Occipital lobe (tissue), 2 donors: ENCODE results near the gene PYGO2. TPM values are rescaled to one million over a fixed set of nuclear protein-coding genes. Genes with fewer than 3 reads are reported as not detected.

Experiments
- DNase-seq: peaks from one replicate; lab custom pipeline; 2025; lab: John Stamatoyannopoulos, UW
- total RNA-seq: library from RNA; depleted of rRNA; stranded (reverse); fragments of >200 nt; gene quantifications from one replicate; pipeline ENCODE4 v1.2.3, GENCODE V29; 2014

PYGO2 gene
- total RNA-seq, 1 donor from 2014 or later = 11.2 TPM

DNA sequence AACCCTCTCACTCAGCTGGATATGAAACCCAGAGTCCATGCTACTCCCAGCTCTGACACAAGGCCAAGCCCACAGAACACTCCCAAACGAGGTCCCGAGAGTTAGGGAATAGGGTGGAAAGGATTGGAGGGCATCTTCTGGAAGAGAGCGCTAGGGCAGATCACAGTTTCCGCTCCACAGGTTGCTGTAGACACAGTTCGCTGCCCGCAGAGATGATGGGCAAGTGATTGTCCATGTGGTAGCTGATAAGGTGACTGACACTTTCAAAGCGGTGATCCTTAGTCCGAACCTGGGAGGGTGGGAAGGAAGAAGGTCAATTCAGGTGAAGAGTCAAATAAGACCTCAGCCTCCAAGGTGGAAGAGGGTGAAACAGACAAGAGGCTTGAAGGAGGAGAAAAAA is 2.1 kb upstream of the PYGO2 start:
- no peak for DNase-seq

DNA sequence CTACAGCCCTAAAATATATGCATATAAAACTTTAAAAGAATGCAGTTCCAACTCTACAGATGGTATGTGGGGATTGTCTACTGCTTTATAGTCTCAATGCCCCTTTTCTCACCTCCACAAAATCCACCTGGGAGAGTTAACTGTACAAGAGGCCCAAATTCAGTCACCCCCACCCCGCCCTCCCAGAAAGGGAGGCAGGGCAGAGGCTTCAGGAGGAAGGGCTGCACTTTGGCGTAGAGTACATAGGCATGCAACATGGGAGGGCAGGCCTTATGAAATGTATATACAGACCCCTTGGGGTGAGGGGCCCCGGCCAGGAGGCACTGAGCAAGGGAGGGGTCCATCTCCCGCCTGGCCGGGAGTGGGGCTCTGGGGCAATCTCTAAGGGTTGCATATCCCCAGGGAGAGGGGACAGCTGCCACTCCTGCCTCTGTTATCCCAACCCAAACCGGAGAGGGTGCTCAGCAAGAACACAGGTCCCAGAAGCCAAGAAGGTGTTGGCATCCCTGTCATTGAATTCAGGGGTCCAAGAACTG is 1.3 kb upstream of the PYGO2 start:
- no peak for DNase-seq

GRCh38 chr1:154962156-154962749 is 671 bp upstream of the PYGO2 start:
- no peak for DNase-seq

- DNase-seq = no peak
These were observed 991 bp downstream of the PYGO2 start for GRCh38 chr1:154960446-154961136.

DNA sequence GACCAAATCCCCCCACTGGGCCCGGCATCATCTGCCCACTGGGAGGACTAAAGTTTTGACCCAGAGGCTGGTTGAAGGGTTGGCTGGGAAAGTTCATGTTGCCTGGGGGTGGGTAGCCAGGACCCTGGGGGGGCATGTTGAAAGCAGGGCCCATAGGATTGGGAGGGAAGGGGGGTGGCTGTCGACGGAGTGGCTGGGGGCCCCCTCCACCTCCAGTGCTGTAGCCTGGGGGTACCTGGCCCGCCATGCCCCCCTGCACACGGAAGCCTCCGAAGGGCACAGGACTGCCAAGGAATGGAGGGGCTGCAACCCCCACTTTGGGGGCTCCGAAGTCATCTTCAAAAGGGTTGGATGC is 2.2 kb downstream of the PYGO2 start:
- DNase-seq = no peak

GRCh38 chr1:154958681-154959425 is 2.7 kb downstream of the PYGO2 start:
- no peak for DNase-seq

- no peak for DNase-seq
These were observed 3.5 kb downstream of the PYGO2 start for GRCh38 chr1:154958036-154958435.

DNA sequence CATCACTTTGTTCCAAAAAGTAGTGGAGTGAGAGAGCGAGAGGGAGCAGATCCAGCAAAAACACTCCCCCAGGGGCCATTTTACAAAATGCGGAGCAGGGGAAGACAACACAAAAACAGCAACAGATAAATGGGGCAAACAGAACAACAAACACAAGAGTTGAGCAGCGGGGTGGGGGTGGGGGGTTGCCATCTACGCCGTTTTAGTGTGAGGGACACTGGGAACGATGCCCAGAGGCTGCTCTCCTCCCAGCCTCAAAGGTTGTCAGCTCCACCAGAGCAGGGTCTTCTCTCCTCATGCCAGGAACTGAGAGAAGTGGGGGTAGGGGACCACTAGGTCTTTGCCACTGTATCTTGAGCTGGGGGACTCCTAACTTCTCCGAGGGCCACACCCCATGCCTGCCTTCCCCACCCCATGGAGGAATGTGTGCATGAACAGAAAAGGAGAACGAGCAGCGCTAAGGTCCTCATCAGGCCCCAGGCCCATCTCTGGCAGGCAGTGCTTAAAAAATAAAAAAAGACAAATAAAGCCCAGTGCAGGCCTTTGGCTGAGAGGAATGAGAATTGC is 4.4 kb downstream of the PYGO2 start:
- DNase-seq = no peak

GRCh38 chr1:154956544-154956941 is 5.0 kb downstream of the PYGO2 start:
- DNase-seq = no peak

DNA sequence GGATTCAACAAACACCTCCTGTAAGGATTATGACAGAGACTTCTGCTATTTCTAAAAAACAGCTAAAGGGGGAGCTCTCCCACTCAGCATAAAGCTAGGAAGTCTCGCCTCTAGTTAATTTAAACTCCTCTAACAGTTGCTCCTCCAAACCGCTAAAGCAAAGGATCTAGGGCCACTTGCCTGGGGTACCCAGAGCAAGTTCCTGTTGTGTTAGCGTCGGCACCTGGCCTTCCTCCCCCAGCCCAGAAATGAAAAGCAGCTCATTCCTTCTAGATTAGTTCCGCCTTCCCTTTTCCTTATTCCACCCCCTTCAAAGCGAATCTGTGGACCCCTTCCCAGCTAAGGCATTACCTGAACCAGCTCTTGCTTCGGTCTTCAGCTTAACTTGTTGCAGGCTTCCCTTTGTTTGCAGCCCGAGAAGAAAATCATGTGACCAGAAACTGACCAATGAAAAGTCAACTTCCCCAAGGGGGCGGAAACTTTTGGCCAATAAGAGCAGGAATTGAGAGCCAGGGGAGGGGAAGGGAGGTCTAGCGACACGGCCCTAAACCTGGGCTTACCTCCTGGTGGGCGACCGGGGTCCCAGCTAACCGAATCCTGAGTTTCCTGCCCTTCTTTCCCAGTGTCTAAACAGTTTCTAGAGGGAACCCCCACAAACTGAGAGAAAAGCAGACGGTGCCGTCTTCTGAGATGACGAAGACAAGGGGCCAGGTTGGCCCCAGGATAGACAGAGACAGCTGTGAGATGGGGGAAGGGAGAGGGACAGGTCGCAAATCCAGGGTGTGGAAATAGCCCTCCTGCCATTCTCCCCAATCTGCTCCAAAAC is 5.7 kb downstream of the PYGO2 start, which contains the start of gene PBXIP1:
Gene PBXIP1 (minus strand): TSS at position 382 of the 826 bp plus-strand sequence. CDS start 2,378 bp downstream, outside the sequence.
- DNase-seq = peak; percentile 68

DNA sequence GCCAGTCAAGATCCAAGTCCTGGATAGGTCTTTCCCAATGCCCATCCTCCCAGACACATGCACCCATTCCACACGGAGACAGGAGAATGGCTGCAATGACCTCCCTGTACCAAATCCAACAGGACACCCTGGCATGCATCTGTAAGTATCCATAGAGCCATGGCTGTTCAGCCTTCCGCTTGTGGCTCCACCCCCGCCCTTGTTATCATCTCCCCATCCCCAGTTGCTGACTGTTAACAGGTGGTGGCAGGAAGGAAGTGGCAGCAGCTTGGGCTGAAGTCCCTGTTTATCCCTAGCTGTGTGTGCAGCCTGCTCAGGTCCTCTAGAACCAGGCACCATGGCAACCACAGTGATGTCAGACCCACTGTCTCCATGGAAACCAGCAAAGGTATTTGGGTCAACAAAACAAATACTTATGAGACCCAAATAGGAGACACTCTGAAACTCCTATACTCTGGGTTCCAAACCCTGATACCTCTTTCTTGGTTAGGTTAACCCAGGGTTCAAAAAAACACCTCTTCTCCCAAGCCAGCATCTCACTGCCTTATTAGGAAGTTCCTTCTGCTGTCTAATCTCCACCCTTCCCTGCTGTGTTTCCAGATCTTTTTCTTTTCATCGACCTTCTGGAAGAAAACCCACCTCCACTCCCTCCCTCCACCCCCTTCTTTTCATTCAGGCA is 6.4 kb downstream of the PYGO2 start:
- peak; percentile 76 for DNase-seq

DNA sequence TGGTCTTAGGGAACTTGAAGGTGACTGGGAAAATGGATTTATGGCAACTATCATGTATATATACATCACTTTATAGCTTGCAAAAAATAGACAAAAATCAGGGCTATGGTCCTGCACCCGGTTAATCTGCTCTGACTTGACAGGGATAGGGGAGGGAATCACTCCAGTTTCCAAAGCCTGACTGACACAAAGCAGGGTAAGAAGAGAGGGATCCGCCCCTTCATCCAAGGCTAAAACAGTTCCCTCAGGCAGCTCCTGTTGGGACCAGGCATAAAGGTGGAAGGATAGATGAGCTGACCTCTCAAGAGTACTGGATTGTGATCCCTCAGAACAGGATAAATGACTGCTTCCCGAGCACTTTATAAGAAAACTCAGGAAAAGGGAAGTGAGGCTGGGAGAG is 7.0 kb downstream of the PYGO2 start:
- DNase-seq = no peak

- no peak for DNase-seq
These were observed 8.0 kb downstream of the PYGO2 start for GRCh38 chr1:154953611-154954038.

DNA sequence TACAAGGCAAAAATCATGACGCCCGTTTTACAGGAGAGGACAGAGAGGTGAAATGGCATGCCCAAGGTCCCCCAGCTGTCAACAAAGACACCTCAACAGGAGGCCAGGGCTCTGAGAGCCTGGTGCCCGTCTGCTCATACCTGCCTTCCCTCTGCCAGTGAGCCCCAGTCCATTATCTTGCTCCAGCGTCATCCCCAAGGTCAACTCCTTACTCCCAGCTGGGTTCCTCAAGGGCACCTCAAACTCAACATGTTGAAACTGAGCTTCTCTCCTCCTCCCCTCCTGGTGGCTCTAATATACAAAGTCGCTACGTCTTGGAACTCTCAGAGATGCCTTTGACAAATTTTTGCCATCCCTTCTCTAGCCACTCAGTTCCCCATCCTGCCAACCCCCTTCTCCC is 8.9 kb downstream of the PYGO2 start:
- DNase-seq = no peak

GRCh38 chr1:154951901-154952657 is 9.5 kb downstream of the PYGO2 start:
- no peak for DNase-seq

DNA sequence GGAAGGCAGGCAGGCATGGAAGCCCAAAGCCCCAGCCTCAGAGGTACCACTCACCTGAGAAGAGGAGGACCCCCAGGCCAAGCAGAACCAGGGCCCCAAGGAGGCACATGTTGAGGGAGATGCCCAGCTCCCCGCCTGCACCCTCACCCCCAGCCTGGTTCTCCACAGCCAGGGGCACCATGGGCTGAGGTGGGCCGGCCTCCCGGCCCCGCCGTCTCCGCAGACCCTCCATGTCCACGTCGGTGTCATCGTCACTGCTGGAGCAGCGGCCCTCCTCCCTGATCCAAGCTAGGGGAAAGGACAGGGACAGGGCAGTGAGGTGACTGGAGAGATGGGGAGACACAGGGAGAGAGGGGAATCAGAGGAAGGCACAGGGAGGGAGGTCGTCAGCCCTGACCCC is 13.5 kb downstream of the PYGO2 start:
- no peak for DNase-seq

DNA sequence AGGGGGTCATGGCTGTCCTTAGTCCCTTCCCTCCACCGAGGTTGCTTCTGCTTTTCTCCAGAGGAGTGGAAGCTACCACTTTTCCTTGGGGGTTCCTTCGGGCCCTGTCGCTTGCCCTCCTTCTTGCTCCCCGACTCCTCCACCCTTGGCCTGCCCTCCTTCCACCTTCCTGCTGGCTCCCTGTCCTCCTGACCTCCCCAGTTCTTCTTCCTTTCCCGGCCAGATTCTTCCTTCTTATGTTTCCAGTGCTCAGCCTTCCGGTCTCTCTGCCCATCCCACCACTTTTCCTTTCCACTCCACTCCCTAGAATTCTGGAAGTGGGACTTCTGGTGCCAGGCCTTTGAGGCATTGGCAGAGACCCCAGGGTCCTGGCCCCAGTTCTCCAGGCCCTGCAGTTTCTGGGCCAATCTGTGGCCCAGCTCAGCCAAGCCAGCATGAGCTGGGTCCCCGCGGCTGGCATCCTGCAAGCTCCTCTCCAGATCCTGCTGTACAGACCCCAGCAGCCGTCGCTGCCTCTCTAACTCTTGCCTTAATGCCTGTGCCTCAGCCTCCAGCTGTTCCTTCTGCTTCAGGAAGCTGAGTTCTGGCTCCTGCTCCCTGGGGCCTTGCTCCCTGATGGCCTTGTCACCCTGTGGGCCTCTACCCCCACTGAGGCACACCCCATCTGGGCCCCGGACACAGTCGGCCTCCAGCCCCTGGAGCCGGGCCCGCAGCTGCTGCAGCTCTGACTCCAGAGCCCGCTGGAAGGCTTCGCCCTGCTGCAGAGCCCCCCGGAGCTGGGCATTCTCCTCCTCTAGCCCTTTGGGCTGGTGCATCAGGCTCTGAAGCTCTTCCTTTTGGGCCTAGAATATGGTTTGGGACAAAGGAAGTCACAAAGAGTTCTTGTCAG is 15.4 kb downstream of the PYGO2 start:
- no peak for DNase-seq

DNA sequence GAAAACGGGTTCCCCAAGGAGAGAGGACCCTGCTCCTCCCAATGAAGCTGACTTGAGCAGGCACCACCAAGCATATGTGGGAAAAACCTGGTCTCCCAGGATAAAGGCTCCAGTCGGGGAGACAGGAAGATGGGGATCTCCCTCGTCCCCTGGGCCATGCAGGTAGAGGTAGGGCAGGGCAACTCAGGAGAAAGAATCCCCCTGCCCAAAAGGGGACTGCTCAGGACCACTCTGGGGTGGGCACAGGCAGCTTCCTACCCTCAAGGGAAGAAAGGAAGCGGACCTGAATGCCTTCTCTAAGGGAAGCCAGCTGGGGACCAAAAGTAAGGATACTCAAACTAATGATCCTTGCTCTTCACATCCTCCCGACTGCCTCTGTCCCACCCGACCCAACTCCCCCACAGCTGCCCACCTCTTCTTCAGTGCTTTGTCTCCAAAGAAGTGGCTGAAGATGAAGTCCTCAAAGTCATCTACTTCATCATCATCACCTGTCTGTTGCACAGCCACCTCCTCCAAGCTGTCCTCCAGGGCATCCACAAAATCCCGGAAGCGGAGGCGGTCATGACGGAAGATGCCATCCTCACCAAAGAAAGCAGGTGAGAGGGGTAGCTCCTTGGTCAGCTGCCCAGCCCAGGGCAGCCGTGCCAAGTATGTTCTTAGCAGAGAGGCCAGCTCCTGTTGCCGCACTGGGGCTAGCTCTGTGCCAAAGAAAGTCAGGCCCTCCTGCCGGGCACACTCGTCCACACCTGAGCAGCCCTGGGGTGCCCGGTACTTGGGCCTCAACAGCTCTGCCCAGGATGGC is 16.2 kb downstream of the PYGO2 start:
- no peak for DNase-seq
